GM08714 (cell line): ENCODE data around the gene C1GALT1C1L.

Experiments
- H3K4me3 ChIP-seq: fragments of 200-500 bp; sonication (Bioruptor generic); 2 replicates; pipeline ENCODE4 v1.5.1; 2014; ENCODE audit warnings: mild to moderate bottlenecking, low read length, inconsistent platforms
- ZNF274 ChIP-seq: IDR thresholded peaks from 2 replicates; pipeline ENCODE4 v1.6.1; 2012; ENCODE audit warnings: mild to moderate bottlenecking, low read depth, low read length

C1GALT1C1L gene

GRCh38 chr2:43631618-43632317, 44.5 kb downstream of the C1GALT1C1L start:
- H3K4me3 ChIP-seq = no peak overlapping the region
- TF ChIP-seq ZNF274 = no peak
